RKO (cell line): Measurements from ENCODE around the gene OR56B1.

ENCODE experiments used
- DNase-seq: peaks from one replicate; pipeline ENCODE4 v3.0.0-alpha.2; 2016; ENCODE audit warnings: low spot score

OR56B1 gene

DNA sequence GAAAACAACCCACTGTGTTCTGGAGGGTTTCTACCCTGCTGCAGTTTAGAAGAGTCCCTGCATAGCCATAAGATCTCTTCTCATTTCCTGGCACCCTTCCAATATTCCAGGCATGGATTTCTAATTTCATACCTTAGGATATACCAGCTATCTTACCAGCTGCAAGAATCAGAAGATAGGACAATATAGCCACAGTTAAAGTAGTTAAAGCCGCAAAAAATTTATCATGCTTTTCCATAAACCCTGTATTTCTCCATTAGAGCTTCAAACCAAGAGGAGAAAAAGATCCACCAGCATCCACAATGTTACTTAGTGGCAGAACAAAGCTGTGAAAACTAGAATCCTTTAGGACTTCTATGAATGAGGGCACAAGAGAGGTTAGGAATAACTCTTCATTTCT lies 8.6 kb upstream of the OR56B1 start:
- DNase-seq: no peak

DNA sequence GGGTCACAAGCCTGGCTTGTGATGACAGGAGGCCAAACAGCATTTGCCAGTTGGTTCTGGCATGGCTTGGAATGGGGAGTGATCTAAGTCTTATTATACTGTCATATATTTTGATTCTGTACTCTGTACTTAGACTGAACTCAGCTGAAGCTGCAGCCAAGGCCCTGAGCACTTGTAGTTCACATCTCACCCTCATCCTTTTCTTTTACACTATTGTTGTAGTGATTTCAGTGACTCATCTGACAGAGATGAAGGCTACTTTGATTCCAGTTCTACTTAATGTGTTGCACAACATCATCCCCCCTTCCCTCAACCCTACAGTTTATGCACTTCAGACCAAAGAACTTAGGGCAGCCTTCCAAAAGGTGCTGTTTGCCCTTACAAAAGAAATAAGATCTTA lies 843 bp downstream of the OR56B1 start:
- DNase-seq: no peak

DNA sequence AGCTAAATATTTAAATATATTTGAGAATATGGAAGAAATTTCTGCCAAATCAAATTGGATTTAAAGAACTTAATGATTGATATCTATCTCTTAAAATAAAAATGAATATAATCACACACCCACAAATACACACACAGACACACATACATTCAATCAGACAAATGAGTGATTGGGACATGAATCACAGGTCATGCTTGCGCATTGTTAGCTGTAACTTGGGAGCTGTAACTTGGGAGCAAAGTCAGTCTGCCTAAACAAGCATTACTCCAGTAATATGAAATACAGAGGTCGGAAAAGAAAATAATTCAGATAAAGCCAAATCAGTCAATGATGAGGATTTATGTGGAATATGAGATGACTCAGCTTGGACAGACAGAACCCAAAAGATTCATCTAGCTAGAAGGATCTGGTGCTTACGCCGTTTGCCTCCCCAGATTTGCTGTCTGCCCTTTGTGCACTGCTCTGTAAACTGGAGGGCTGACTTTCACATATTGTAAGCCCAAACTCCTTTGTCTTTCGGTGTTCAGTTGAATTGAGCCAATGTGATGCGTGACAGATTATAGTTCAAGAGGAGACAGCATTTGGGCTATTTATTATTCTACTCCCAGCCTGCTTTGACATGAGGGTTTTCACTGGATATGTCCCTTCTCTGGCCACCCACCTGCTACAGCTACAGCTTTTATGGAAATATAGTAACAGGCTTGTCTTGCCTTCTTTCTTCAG lies 1.6 kb downstream of the OR56B1 start:
- no peak for DNase-seq

DNA sequence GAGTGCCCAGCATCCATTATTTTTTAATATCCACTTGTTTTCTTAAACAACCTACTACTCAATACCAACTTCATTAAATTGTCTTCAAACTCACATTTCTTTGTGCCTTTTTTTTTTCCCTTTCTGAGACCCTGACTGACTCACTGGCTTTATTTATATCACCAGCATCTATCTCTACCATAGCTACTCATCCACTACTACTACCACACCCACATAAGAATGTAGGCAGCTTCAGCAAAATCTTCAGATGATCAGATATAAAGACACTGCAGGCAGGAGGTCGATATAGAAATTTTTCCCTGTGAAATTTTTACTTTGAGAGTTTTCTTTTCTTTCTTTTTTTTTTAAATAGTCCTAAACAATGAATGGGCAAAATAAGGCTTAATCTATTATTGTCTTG lies 2.2 kb downstream of the OR56B1 start:
- DNase-seq: no peak

DNA sequence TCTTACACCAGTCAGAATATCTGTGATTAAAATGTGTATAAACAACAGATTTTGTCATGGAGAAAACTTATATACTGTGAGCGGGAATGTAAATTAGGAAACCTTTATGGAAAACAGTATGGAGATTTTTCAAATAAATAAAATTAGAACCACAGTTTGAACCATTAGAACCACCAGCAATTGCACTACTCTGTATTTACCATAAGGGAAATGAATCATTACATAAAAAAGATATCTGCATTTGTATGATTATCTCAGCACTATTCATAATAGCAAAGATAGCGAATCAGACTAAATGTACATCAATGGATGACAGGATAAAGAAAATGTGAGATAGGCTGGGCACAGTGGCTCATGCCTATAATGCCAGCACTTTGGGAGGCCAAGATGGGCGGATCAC lies 10.4 kb downstream of the OR56B1 start:
- DNase-seq: no peak

DNA sequence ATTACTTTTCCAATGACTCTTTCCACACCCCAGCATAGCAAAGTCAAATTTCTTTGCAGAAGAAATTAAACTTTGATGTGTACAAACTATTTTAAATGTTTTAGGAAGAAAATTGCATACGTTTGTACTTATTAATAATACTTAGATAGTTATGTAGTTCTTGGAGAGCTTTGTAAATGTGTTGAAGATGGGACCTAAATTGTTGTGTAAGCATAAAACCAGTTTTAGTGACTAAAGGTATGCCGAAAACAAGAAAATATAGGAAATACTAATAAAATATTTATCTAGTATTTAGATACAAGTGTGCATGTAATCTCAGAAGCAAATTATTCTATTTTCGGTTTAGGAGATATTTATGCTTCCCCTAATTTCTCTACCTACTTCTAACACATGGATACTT lies 13.6 kb downstream of the OR56B1 start:
- no peak for DNase-seq

DNA sequence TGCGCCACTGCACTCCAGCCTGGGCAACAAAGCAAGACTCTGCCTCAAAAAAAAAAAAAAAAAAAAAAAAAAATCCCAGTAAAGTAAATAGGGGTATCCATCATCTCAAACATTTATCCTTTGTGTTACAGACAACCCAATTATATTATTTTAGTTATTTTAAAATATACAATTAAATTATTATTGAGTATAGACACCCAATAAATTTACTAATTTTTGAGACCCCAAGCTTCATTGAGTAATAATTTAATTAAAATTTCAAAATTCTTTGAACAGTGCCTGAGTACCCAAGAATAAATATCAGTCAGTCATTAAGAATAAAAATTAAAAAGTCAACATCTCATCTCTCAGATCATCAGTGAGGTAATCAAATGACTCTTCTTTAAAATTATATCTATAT lies 17.7 kb downstream of the OR56B1 start, which contains the start of gene OR52N4:
TSS of gene OR52N4 (plus strand) at position 301 of the 400 bp plus-strand sequence. CDS start 498 bp downstream, outside the sequence.
- DNase-seq: no peak

DNA sequence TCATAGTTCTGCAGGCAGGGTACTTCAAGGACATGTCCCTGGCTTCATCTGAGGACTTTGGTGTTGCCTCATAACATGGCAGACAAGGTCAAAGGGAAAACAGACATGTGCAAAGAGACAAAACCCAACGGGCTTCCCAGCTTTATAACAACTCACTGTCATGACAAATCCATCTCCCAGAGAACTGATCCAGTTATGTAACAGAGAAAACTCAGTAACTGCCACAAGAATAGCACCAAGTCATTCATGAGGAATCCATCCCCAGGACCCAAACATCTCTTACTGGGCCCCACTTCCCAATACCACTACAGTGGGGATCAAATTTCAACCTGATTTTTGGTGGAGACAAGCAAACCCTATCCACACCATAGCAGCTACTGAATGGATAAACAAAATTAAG lies 30.8 kb downstream of the OR56B1 start:
- no peak for DNase-seq

DNA sequence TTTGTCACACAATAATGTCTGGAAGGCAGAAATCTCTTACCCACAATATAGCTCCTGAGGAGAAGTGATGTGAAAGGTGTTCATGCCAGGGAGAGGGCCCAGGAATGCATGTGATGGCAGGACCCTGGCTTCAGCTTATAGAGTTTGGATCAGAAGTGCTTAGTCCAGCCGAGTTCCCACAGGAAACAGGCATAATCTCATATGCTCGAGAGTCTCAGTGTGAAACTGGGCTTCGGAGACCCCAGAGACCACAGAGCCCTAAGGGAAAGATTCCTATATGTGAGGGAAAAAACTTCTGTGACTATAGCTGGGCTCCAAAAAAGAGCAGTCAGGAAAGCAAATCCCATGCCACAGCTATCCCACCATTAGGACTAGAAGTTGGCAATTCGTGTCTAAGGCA lies 47.0 kb downstream of the OR56B1 start, which contains the start of gene OR52N5:
TSS of gene OR52N5 (minus strand) at position 101 of the 400 bp plus-strand sequence. CDS start 4,721 bp downstream, outside the sequence.
- DNase-seq: no peak
